GM23338 (cell line): ENCODE measurements around the gene RASSF4.

Experiments
- EZH2phosphoT487 ChIP-seq: fragments of 200-600 bp; sonication (generic); IDR thresholded peaks from one replicate; pipeline ENCODE4 v1.8.1; 2018; ENCODE audit warnings: antibody characterized with exemption; ENCODE audit not compliant: unreplicated experiment
- POLR2AphosphoS5 ChIP-seq: IDR thresholded peaks from 2 replicates; pipeline ENCODE4 v1.6.1; 2016; ENCODE audit warnings: antibody characterized with exemption, low read depth
- TF ChIP-seq, protein P1 (sequence below), 2 experiments: fragments of 200-600 bp in 1 of 2; sonication (generic) in 1 of 2; conservative IDR thresholded peaks; 2 replicates each; pipeline versions ENCODE4 v1.5.1 to v1.6.1; 2016 to 2017; ENCODE audit warnings: antibody characterized with exemption in 2 of 2, low read depth in 2 of 2, mild to moderate bottlenecking in 2 of 2, moderate library complexity in 1 of 2

DNA sequence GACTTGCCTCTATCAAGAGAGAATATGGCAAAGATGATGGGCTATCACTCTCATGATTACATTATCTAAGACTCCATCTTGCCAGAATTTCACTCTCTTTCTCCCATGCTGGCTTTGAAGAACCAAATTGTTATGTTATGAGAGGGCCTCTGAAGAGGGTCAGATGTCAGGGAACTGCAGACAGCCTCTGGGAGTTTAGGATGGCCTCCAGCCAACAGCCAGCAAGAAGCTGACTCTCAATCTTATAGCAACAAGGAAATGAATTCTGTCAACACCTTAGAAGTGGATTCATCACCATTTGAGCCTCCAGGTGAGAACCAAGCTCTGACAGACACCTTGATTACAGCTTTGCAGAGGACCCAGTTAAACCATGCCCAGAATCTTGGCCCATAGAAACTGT, 74.7 kb downstream of the RASSF4 start:
- TF ChIP-seq POLR2AphosphoS5 (no peak), EZH2phosphoT487 (no peak)
- TF ChIP-seq, protein P1, sequence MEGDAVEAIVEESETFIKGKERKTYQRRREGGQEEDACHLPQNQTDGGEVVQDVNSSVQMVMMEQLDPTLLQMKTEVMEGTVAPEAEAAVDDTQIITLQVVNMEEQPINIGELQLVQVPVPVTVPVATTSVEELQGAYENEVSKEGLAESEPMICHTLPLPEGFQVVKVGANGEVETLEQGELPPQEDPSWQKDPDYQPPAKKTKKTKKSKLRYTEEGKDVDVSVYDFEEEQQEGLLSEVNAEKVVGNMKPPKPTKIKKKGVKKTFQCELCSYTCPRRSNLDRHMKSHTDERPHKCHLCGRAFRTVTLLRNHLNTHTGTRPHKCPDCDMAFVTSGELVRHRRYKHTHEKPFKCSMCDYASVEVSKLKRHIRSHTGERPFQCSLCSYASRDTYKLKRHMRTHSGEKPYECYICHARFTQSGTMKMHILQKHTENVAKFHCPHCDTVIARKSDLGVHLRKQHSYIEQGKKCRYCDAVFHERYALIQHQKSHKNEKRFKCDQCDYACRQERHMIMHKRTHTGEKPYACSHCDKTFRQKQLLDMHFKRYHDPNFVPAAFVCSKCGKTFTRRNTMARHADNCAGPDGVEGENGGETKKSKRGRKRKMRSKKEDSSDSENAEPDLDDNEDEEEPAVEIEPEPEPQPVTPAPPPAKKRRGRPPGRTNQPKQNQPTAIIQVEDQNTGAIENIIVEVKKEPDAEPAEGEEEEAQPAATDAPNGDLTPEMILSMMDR (conservative IDR thresholded peaks at IDR 0.05; ENCODE audit: low read depth in 2 of 2) = no peak
